Measurements from ENCODE around the gene MAP2K7. TPM values are rescaled to one million over a fixed set of nuclear protein-coding genes. Genes with fewer than 3 reads are reported as not detected.

MAP2K7 gene
- total RNA-seq, 1 experiment from 2014 or later = 59.1 TPM

- no peak for TF ChIP-seq CTCF (IDR thresholded peaks at IDR 0.05 in 2 of 3, conservative IDR thresholded peaks at IDR 0.05 in 1 of 3; ENCODE audit: borderline replicate concordance in 1 of 3, insufficient read depth in 1 of 3, low read depth in 2 of 3, low read length in 2 of 3)
Measured at GRCh38 chr19:7883105-7883504, 20.6 kb upstream of the MAP2K7 start (continued).

DNA sequence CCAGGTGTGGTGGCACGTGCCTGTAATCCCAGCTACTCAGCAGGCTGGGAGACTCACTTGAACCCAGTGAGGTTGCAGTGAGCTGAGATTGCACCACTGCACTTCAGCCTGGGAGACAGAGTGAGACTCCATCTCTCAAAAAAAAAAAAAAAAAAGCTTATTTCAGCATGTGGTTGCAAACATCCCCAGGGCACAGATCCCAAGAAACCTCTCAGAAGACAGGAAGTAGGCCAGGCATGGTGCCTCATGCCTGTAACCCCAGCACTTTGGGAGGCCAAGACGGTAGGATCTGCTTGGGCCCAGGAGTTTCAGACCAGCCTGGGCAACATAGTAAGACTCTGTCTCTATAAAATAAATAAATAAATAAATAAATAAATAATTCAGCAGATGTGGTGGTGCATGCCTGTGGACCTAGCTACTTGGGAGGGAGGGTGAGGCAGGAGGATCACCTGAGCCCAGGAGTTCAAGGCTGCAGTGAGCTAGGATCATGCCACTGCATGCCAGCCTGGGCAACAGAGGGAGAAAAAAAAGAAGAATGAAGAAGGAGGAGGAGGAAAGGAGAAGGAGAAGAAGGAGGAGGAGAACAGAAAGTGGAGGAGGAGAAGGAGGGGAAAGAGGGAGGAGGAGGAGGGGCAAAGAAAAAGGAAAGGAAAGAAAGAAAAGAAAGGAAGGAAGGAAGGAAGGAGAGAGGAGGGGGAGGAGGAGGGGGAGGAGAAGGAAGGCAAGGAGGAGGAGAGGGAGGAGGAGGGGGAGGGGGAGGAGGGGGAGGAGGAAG is 19.7 kb upstream of the MAP2K7 start:
- ChIA-PET RAD21 (ENCODE audit: low non-redundant PET in 1 of 2, low total read pairs in 2 of 2, uncharacterized antibody in 2 of 2, unreplicated experiment in 2 of 2) (no interaction called here), POLR2A (no interaction called here), CTCF (interaction anchor here (0.6 to 2.0 kb wide), 3 partner anchors 15 to 530 kb away, joined by 3 to 9 read pairs (median 4); no protein-coding TSS in a partner anchor)
- H3K27ac ChIP-seq (ENCODE audit: low read depth, low read length) = no peak overlapping the region
- H3K4me2 ChIP-seq (ENCODE audit: low read length) = no peak overlapping the region
- no TSS peak for BruUV-seq (replicated peaks)
- H3K9me2 ChIP-seq (ENCODE audit: insufficient read depth) = no peaks in the 10 kb centered on the region
- H3K27me3 ChIP-seq (ENCODE audit: insufficient read depth, low read length) = no peaks in the 10 kb centered on the region
- no peak overlapping the region for H3K4me3 ChIP-seq (replicated peaks in 1 of 2; ENCODE audit: low read depth in 1 of 2, low read length in 2 of 2)
- H3K4me1 ChIP-seq (ENCODE audit: control insufficient read depth in 1 of 2, insufficient read depth in 2 of 2, low read length in 2 of 2) = peaks cover 13 to 32% of the 10 kb centered on the region in 2 experiments; a peak in 3 of 4 replicates
- intact Hi-C loops (cut with micrococcal nuclease) = no loop called here
- no peaks in the 10 kb centered on the region for H3K36me3 ChIP-seq (ENCODE audit: control insufficient read depth in 1 of 2, insufficient read depth in 2 of 2, low read length in 2 of 2)
- peaks cover 5% of the 10 kb centered on the region; the same call in 1 of the 2 replicates for H3K79me2 ChIP-seq (ENCODE audit: insufficient read depth, low read length)
- ATAC-seq = no peak
- no peak overlapping the region for H2AFZ ChIP-seq (ENCODE audit: low read depth, low read length, poor library complexity, severe bottlenecking)
- no peak overlapping the region for H3K9ac ChIP-seq (ENCODE audit: low read length)
- H4K20me1 ChIP-seq (ENCODE audit: insufficient read depth) = no peaks in the 10 kb centered on the region
- no peaks in the 10 kb centered on the region for H3K9me3 ChIP-seq (ENCODE audit: control insufficient read depth in 1 of 2, insufficient read depth in 1 of 2, low read depth in 1 of 2, low read length in 2 of 2)
- no peak for DNase-seq (ENCODE audit: low read depth, low spot score)
- TF ChIP-seq ZNF274 (IDR thresholded peaks at IDR 0.05; ENCODE audit: low read depth, low read length) (no peak), REST (IDR thresholded peaks at IDR 0.05; ENCODE audit: low read depth) (no peak), MAX (IDR thresholded peaks at IDR 0.05) (no peak), EZH2phosphoT487 (IDR thresholded peaks at IDR 0.05; ENCODE audit: borderline replicate concordance) (no peak), TCF7L2 (IDR thresholded peaks at IDR 0.05; ENCODE audit: borderline replicate concordance, extremely low read depth, insufficient read depth, insufficient read length) (no peak), CTCF (IDR thresholded peaks at IDR 0.05 in 2 of 3, conservative IDR thresholded peaks at IDR 0.05 in 1 of 3; ENCODE audit: borderline replicate concordance in 1 of 3, insufficient read depth in 1 of 3, low read depth in 2 of 3, low read length in 2 of 3) (no peak), CEBPB (IDR thresholded peaks at IDR 0.05; ENCODE audit: low read depth) (no peak), ZBTB33 (IDR thresholded peaks at IDR 0.05; ENCODE audit: extremely low read depth, insufficient replicate concordance, low read length) (no peak), ZFX (IDR thresholded peaks at IDR 0.05) (no peak), EZH2 (IDR thresholded peaks at IDR 0.05) (no peak), EGR1 (IDR thresholded peaks at IDR 0.05; ENCODE audit: low read depth) (no peak), CBX3 (IDR thresholded peaks at IDR 0.05; ENCODE audit: low read depth) (no peak)

All from HCT116 (cell line).